SK-N-SH (cell line): ENCODE results near the gene TIAM1. TPM values are rescaled to one million over a fixed set of nuclear protein-coding genes. Genes with fewer than 3 reads are reported as not detected.

Experiments used
- CTCF ChIA-PET: fragments of 300-600, 350-600 bp; formaldehyde crosslinking; extraction: SDS; loops from one replicate; lab custom pipeline; 2021; lab: Yijun Ruan, JAX
- POLR2A ChIA-PET: fragments of 350-600 bp; sonication (Branson Sonifier 250); formaldehyde crosslinking; extraction: SDS; loops from one replicate; lab custom pipeline; 2020; ENCODE audit warnings: antibody characterized with exemption, inconsistent platforms; lab: Yijun Ruan, JAX
- DNase-seq: peaks from one replicate; pipeline ENCODE4 v3.0.0; 2012
- H2AFZ ChIP-seq: fragments of 200-600 bp; sonication (generic); 2 replicates; pipeline ENCODE4 v1.8.1; 2016; ENCODE audit warnings: antibody characterized with exemption, mild to moderate bottlenecking, low read depth
- H3F3A ChIP-seq: fragments of 200-600 bp; sonication (generic); replicated peaks from 2 replicates; pipeline ENCODE3; 2016; ENCODE audit warnings: antibody characterized with exemption, mild to moderate bottlenecking; ENCODE audit not compliant: insufficient read depth
- H3K27ac ChIP-seq, 2 experiments: fragments of 200-500 bp in 1 of 2; fragments of 200-600 bp in 1 of 2; sonication (Bioruptor generic) in 1 of 2; sonication (generic), shearing (Covaris generic) in 1 of 2; 2 replicates each; pipeline versions ENCODE4 v1.5.1 to v1.6.1; 2014 to 2016; ENCODE audit warnings: low read depth in 2 of 2, inconsistent platforms in 1 of 2, low read length in 1 of 2, mild to moderate bottlenecking in 1 of 2, mixed read lengths in 1 of 2
- H3K27me3 ChIP-seq: fragments of 200-600 bp; sonication (generic), shearing (Covaris generic); 2 replicates; pipeline ENCODE4 v1.6.1; 2016; ENCODE audit warnings: mixed run types; ENCODE audit not compliant: insufficient read depth
- H3K36me3 ChIP-seq, 2 experiments: fragments of 200-500 bp in 1 of 2; fragments of 200-600 bp in 1 of 2; sonication (Bioruptor generic) in 1 of 2; sonication (generic) in 1 of 2; replicated peaks in 1 of 2; 2 replicates each; pipeline versions ENCODE3 to v1.5.1; 2014 to 2016; ENCODE audit warnings: low read length in 1 of 2, mild to moderate bottlenecking in 1 of 2; ENCODE audit not compliant: insufficient read depth in 2 of 2, control insufficient read depth in 1 of 2
- H3K4me1 ChIP-seq, 2 experiments: fragments of 200-500 bp in 1 of 2; fragments of 200-600 bp in 1 of 2; sonication (Bioruptor generic) in 1 of 2; sonication (generic), shearing (Covaris generic) in 1 of 2; 2 replicates each; pipeline versions ENCODE4 v1.5.1 to v1.6.1; 2014 to 2016; ENCODE audit warnings: low read depth in 1 of 2, low read length in 1 of 2, mixed run types in 1 of 2; ENCODE audit not compliant: insufficient read depth in 2 of 2, control insufficient read depth in 1 of 2
- H3K4me2 ChIP-seq: fragments of 200-600 bp; sonication (generic), shearing (Covaris generic); 2 replicates; pipeline ENCODE4 v1.6.1; 2017; ENCODE audit warnings: mixed run types
- H3K4me3 ChIP-seq, 2 experiments: fragments of 200-500 bp in 1 of 2; fragments of 200-600 bp in 1 of 2; sonication (Bioruptor generic) in 1 of 2; sonication (generic), shearing (Covaris generic) in 1 of 2; 2 replicates each; pipeline versions ENCODE4 v1.5.1 to v1.8.1; 2014 to 2016; ENCODE audit warnings: low read depth in 2 of 2, inconsistent platforms in 1 of 2, low read length in 1 of 2, mild to moderate bottlenecking in 1 of 2, mixed read lengths in 1 of 2, moderate library complexity in 1 of 2
- H3K79me2 ChIP-seq: fragments of 200-600 bp; sonication (generic); 2 replicates; pipeline ENCODE4 v1.8.1; 2017; ENCODE audit warnings: mild to moderate bottlenecking; ENCODE audit not compliant: insufficient read depth
- H3K9ac ChIP-seq: fragments of 200-600 bp; sonication (generic); 2 replicates; pipeline ENCODE4 v1.6.1; 2017; ENCODE audit warnings: mixed run types
- H3K9me2 ChIP-seq: fragments of 200-600 bp; sonication (generic); 2 replicates; pipeline ENCODE4 v1.6.1; 2017; ENCODE audit warnings: mixed run types
- H3K9me3 ChIP-seq: fragments of 200-600 bp; sonication (generic); 2 replicates; pipeline ENCODE4 v1.6.1; 2017; ENCODE audit warnings: mixed run types, mild to moderate bottlenecking, moderate library complexity
- H4K20me1 ChIP-seq: fragments of 200-600 bp; sonication (generic); 2 replicates; pipeline ENCODE4 v1.6.1; 2017; ENCODE audit warnings: mild to moderate bottlenecking, mixed run types; ENCODE audit not compliant: insufficient read depth
- CHD2 ChIP-seq: fragments of 150-350 bp; IDR thresholded peaks from 2 replicates; pipeline ENCODE4 v1.6.1; 2018; ENCODE audit warnings: low read length; ENCODE audit not compliant: partially characterized antibody
- ELF1 ChIP-seq: IDR thresholded peaks from 2 replicates; pipeline ENCODE4 v1.4.0; 2012
- EP300 ChIP-seq, 2 experiments: IDR thresholded peaks; 2 replicates each; pipeline versions ENCODE4 v1.4.0 to v1.6.1; 2012; ENCODE audit warnings: borderline replicate concordance in 1 of 2, low read depth in 1 of 2, low read length in 1 of 2
- EZH2phosphoT487 ChIP-seq: fragments of 200-600 bp; sonication (generic); IDR thresholded peaks from 2 replicates; pipeline ENCODE4 v1.6.1; 2017; ENCODE audit warnings: low read depth, mixed run types, mild to moderate bottlenecking, antibody characterized with exemption, moderate library complexity, borderline replicate concordance
- GABPA ChIP-seq: IDR thresholded peaks from 2 replicates; pipeline ENCODE4 v1.4.0; 2012; ENCODE audit warnings: low read depth, mild to moderate bottlenecking
- GATA2 ChIP-seq: sonication (generic); formaldehyde crosslinking; IDR thresholded peaks from 2 replicates; pipeline ENCODE4 v1.5.0; 2020; ENCODE audit warnings: mild to moderate bottlenecking, missing genetic modification reagents
- MEF2A ChIP-seq: IDR thresholded peaks from 2 replicates; pipeline ENCODE4 v1.4.0; 2012; ENCODE audit warnings: low read depth, borderline replicate concordance
- MXI1 ChIP-seq: IDR thresholded peaks from 2 replicates; pipeline ENCODE4 v1.6.1; 2012; ENCODE audit warnings: mild to moderate bottlenecking, low read depth, low read length, improper control_type of control experiment
- NRF1 ChIP-seq: IDR thresholded peaks from 2 replicates; pipeline ENCODE4 v1.6.1; 2012; ENCODE audit warnings: low read depth, mild to moderate bottlenecking, low read length
- POLR2AphosphoS5 ChIP-seq: IDR thresholded peaks from 2 replicates; pipeline ENCODE4 v1.6.1; 2012; ENCODE audit warnings: low read depth, low read length
- RCOR1 ChIP-seq: fragments of 150-350 bp; IDR thresholded peaks from 2 replicates; pipeline ENCODE4 v1.6.1; 2017; ENCODE audit warnings: antibody characterized with exemption, low read length
- RXRA ChIP-seq: IDR thresholded peaks from 2 replicates; pipeline ENCODE4 v1.4.0; 2012; ENCODE audit warnings: low read depth, mild to moderate bottlenecking, borderline replicate concordance
- SIN3A ChIP-seq: IDR thresholded peaks from 2 replicates; pipeline ENCODE4 v1.6.1; 2012; ENCODE audit warnings: low read depth, mild to moderate bottlenecking, low read length, moderate library complexity, borderline replicate concordance
- TAF1 ChIP-seq: IDR thresholded peaks from 2 replicates; pipeline ENCODE4 v1.6.1; 2012; ENCODE audit warnings: low read depth, mild to moderate bottlenecking, low read length, moderate library complexity, borderline replicate concordance
- YY1 ChIP-seq: IDR thresholded peaks from 2 replicates; pipeline ENCODE4 v1.4.0; 2012; ENCODE audit warnings: low read depth, mild to moderate bottlenecking
- WGBS: methylation state at CpG from one replicate; pipeline ENCODE4 v1.1.6; 2017; ENCODE audit warnings: low lambda C conversion rate; 5-methylcytosine and 5-hydroxymethylcytosine counted together
- polyA plus RNA-seq, 3 experiments: library from polyadenylated mRNA; depleted of rRNA; stranded (reverse); fragments of >200 nt; gene quantifications; 2 replicates each; pipeline ENCODE4 v1.2.3, GENCODE V29; 2012
- TF ChIP-seq, protein P1 (sequence below): fragments of 150-350 bp; IDR thresholded peaks from 2 replicates; pipeline ENCODE4 v1.6.1; 2017; ENCODE audit warnings: antibody characterized with exemption, low read length, low read depth, borderline replicate concordance
- TF ChIP-seq, protein P2 (sequence below): IDR thresholded peaks from 2 replicates; pipeline ENCODE4; 2012
- TF ChIP-seq, protein P3 (sequence below): IDR thresholded peaks from 2 replicates; pipeline ENCODE4 v1.4.0; 2012; ENCODE audit warnings: low read depth
- TF ChIP-seq, protein P4 (sequence below): IDR thresholded peaks from 2 replicates; pipeline ENCODE4 v1.4.0; 2012; ENCODE audit warnings: low read depth, borderline replicate concordance
- TF ChIP-seq, protein P5 (sequence below): IDR thresholded peaks from 2 replicates; pipeline ENCODE4 v1.6.1; 2012; ENCODE audit warnings: mild to moderate bottlenecking, low read depth, low read length, moderate library complexity

The TIAM1 gene
- polyA plus RNA-seq, 1 of the 3 experiments (the other 2 are of a cell fraction): 1.7 TPM

DNA sequence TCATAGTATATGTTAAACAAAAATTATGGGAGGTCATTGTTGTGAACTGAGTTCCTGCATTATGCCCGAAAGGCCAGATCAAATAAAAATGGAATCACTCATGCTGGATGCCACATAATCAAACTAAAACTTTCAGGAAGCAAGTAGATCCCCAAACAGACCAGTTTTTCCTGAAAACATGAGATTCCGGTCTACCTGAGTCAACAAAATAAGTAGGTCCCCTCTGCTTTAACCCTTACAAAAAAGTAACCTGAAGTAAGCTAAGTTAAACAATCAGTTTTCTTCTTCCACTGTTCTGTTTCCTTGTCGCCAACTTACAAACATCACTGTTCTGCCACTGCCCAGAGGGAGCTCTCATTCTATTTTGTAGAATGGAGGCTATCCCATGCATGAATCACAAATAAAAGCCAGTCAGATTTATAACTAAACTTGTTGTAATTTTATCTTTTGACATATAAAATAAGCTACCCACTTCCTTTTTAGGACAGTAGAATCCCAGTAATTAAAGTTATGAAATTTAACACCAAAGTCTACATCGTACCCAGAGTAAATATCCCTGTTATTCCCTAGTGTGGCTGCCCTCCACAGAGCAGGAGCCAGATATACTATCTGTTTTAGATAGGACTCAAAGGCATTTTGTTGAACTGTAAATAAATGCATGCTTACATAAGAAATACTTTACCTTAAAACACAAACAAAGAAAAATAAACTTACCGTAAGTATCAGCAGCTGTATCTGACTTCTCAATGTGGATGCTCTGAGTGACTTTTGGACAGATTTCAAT is 149.4 kb downstream of the TIAM1 start:
- no peak for DNase-seq
- ChIA-PET CTCF (interaction anchor here (0.7 to 2.8 kb wide), 7 partner anchors 14 to 409 kb away, joined by 3 to 26 read pairs (median 4); no protein-coding TSS in a partner anchor), POLR2A (no interaction called here)
- no peaks in the 10 kb centered on the region for H3K9me2 ChIP-seq
- no peaks in the 10 kb centered on the region for H3K27me3 ChIP-seq
- no peak overlapping the region for H3K4me2 ChIP-seq
- H3K79me2 ChIP-seq: no peaks in the 10 kb centered on the region
- no peak overlapping the region for H2AFZ ChIP-seq
- H3K4me3 ChIP-seq: no peak overlapping the region
- no peaks in the 10 kb centered on the region for H3F3A ChIP-seq
- H3K9me3 ChIP-seq: no peaks in the 10 kb centered on the region
- no peak overlapping the region for H3K9ac ChIP-seq
- H3K36me3 ChIP-seq: no peaks in the 10 kb centered on the region
- no peaks in the 10 kb centered on the region for H4K20me1 ChIP-seq
- 80% methylated on average over 5 of the region's 5 CpGs for WGBS
- H3K27ac ChIP-seq: no peak overlapping the region
- TF ChIP-seq, protein P1, sequence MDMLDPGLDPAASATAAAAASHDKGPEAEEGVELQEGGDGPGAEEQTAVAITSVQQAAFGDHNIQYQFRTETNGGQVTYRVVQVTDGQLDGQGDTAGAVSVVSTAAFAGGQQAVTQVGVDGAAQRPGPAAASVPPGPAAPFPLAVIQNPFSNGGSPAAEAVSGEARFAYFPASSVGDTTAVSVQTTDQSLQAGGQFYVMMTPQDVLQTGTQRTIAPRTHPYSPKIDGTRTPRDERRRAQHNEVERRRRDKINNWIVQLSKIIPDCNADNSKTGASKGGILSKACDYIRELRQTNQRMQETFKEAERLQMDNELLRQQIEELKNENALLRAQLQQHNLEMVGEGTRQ: no peak
- no peak for TF ChIP-seq YY1
- TF ChIP-seq GATA2 (CRISPR knock-in tag): no peak
- no peak for TF ChIP-seq EZH2phosphoT487
- TF ChIP-seq, protein P2, sequence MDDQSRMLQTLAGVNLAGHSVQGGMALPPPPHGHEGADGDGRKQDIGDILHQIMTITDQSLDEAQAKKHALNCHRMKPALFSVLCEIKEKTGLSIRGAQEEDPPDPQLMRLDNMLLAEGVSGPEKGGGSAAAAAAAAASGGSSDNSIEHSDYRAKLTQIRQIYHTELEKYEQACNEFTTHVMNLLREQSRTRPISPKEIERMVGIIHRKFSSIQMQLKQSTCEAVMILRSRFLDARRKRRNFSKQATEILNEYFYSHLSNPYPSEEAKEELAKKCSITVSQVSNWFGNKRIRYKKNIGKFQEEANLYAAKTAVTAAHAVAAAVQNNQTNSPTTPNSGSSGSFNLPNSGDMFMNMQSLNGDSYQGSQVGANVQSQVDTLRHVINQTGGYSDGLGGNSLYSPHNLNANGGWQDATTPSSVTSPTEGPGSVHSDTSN: no peak
- TF ChIP-seq POLR2AphosphoS5: no peak
- TF ChIP-seq MEF2A: no peak
- no peak for TF ChIP-seq SIN3A
- no peak for TF ChIP-seq TAF1
- no peak for TF ChIP-seq CHD2
- TF ChIP-seq NRF1: no peak
- no peak for TF ChIP-seq GABPA
- TF ChIP-seq RXRA: no peak
- TF ChIP-seq, all 33 proteins: peak for 0
- H3K4me1 ChIP-seq: peaks cover 0 to 4% of the 10 kb centered on the region in 2 experiments; a peak in 1 of 4 replicates

DNA sequence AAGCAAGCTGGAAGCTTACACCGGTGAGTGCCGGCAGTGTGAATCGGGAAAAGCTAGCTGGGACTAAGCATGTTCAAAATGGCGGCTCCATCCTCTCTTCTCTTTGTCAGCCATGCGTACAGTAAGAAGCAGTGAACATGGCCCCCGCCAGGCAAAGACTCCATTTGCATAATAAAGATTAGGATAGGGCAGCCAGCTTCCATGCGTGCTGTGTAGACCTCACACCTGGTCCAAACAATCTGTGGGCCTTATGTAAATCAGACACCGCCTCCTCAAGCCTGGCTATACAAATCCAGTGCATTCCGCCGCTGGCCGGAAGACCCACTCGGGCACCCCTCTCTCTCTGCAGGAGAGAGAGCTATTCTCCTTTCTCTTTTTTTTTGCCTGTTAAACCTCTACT is 150.3 kb downstream of the TIAM1 start:
- Histone ChIP-seq H4K20me1 (no peaks in the 10 kb centered on the region), H3K4me3 (no peak overlapping the region), H3K9me2 (no peaks in the 10 kb centered on the region), H3K9ac (no peak overlapping the region), H3K4me2 (no peak overlapping the region), H3F3A (no peaks in the 10 kb centered on the region), H3K27me3 (no peaks in the 10 kb centered on the region), H3K4me1 (peaks cover 0 to 4% of the 10 kb centered on the region in 2 experiments; a peak in 1 of 4 replicates), H3K9me3 (no peaks in the 10 kb centered on the region), H3K79me2 (no peaks in the 10 kb centered on the region), H3K27ac (no peak overlapping the region), H3K36me3 (no peaks in the 10 kb centered on the region), H2AFZ (no peak overlapping the region)
- 91% methylated on average over 11 of the region's 12 CpGs for WGBS
- DNase-seq: no peak
- ChIA-PET CTCF (interaction anchor here (0.6 to 2.8 kb wide), 6 partner anchors 10 to 410 kb away, joined by 3 to 26 read pairs (median 5); no protein-coding TSS in a partner anchor), POLR2A (no interaction called here)
- TF ChIP-seq, protein P3, sequence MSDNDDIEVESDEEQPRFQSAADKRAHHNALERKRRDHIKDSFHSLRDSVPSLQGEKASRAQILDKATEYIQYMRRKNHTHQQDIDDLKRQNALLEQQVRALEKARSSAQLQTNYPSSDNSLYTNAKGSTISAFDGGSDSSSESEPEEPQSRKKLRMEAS: no peak
- TF ChIP-seq, protein P4, sequence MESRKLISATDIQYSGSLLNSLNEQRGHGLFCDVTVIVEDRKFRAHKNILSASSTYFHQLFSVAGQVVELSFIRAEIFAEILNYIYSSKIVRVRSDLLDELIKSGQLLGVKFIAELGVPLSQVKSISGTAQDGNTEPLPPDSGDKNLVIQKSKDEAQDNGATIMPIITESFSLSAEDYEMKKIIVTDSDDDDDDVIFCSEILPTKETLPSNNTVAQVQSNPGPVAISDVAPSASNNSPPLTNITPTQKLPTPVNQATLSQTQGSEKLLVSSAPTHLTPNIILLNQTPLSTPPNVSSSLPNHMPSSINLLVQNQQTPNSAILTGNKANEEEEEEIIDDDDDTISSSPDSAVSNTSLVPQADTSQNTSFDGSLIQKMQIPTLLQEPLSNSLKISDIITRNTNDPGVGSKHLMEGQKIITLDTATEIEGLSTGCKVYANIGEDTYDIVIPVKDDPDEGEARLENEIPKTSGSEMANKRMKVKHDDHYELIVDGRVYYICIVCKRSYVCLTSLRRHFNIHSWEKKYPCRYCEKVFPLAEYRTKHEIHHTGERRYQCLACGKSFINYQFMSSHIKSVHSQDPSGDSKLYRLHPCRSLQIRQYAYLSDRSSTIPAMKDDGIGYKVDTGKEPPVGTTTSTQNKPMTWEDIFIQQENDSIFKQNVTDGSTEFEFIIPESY: no peak
- TF ChIP-seq ELF1 (no peak), TAF1 (no peak), EP300 (IDR thresholded peaks at IDR 0.05; ENCODE audit: borderline replicate concordance in 1 of 2, low read depth in 1 of 2, low read length in 1 of 2) (no peak), MXI1 (no peak), RCOR1 (no peak)
- TF ChIP-seq, protein P5, sequence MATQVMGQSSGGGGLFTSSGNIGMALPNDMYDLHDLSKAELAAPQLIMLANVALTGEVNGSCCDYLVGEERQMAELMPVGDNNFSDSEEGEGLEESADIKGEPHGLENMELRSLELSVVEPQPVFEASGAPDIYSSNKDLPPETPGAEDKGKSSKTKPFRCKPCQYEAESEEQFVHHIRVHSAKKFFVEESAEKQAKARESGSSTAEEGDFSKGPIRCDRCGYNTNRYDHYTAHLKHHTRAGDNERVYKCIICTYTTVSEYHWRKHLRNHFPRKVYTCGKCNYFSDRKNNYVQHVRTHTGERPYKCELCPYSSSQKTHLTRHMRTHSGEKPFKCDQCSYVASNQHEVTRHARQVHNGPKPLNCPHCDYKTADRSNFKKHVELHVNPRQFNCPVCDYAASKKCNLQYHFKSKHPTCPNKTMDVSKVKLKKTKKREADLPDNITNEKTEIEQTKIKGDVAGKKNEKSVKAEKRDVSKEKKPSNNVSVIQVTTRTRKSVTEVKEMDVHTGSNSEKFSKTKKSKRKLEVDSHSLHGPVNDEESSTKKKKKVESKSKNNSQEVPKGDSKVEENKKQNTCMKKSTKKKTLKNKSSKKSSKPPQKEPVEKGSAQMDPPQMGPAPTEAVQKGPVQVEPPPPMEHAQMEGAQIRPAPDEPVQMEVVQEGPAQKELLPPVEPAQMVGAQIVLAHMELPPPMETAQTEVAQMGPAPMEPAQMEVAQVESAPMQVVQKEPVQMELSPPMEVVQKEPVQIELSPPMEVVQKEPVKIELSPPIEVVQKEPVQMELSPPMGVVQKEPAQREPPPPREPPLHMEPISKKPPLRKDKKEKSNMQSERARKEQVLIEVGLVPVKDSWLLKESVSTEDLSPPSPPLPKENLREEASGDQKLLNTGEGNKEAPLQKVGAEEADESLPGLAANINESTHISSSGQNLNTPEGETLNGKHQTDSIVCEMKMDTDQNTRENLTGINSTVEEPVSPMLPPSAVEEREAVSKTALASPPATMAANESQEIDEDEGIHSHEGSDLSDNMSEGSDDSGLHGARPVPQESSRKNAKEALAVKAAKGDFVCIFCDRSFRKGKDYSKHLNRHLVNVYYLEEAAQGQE: no peak
